Testis (tissue), 2 donors: ENCODE measurements around the gene NCAPD3.

Source experiments
- CTCF ChIP-seq, 3 experiments: fragments of 450-650 bp in 2 of 3; fragments of 200-600 bp in 1 of 3; sonication (generic) in 1 of 3; IDR thresholded peaks; one replicate each; pipeline ENCODE4 v1.5.1; 2016 to 2019; ENCODE audit warnings: antibody characterized with exemption in 3 of 3, mild to moderate bottlenecking in 2 of 3, moderate library complexity in 1 of 3
- POLR2A ChIP-seq: fragments of 450-650 bp; IDR thresholded peaks from one replicate; pipeline ENCODE4 v1.6.1; 2017; ENCODE audit warnings: antibody characterized with exemption, mild to moderate bottlenecking, moderate library complexity

- TF ChIP-seq CTCF (IDR thresholded peaks at IDR 0.05) (no peak), POLR2A (no peak)
Measured at GRCh38 chr11:134132808-134133207, 91.0 kb downstream of the NCAPD3 start.
